ENCODE measurements around the gene LRTM2.

- TF ChIP-seq CTCF (IDR thresholded peaks at IDR 0.05) (no peak), POLR2AphosphoS5 (IDR thresholded peaks at IDR 0.05) (no peak), EP300 (IDR thresholded peaks at IDR 0.05; ENCODE audit: low read depth) (no peak), POLR2A (IDR thresholded peaks at IDR 0.05) (no peak)
These were observed 58.3 kb downstream of the LRTM2 start for GRCh38 chr12:1878695-1879094.

Data from transverse colon (tissue), 4 donors.